Esophagus muscularis mucosa (tissue), 3 donors: ENCODE data around the gene NACA.

Experiments used
- POLR2A ChIP-seq: fragments of 450-650 bp; IDR thresholded peaks from one replicate; pipeline ENCODE4 v1.6.1; 2017; ENCODE audit warnings: antibody characterized with exemption, moderate library complexity, mild to moderate bottlenecking, low read depth
- POLR2AphosphoS5 ChIP-seq, 2 donors: sonication (generic); formaldehyde crosslinking; IDR thresholded peaks; one replicate each; pipeline ENCODE4 v1.6.1; 2017; ENCODE audit warnings: antibody characterized with exemption in 2 of 2
- TF ChIP-seq, protein P1 (sequence below), 3 experiments: fragments of 200-600 bp in 2 of 3; fragments of 450-650 bp in 1 of 3; sonication (generic) in 2 of 3; IDR thresholded peaks; one replicate each; pipeline ENCODE4 v1.5.1; 2017 to 2019; ENCODE audit warnings: antibody characterized with exemption in 3 of 3, mild to moderate bottlenecking in 2 of 3, moderate library complexity in 1 of 3

DNA sequence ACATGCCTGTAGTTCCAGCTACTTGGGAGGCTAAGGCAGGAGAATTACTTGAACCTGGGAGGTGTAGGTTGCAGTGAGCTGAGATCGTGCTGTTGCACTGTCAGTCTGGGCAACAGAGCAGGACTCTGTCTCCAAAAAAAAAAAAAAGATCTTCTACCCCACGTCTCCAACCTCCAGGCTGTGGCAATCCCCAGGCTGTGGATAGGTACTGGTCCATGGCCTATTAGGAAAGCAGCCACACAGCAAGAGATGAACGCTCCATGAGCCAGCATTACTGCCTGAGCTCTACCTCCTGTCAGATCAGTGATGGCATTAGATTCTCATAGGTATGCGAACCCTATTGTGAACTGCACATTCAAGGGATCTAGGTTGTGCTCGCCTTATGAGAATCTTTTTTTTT lies 30.9 kb downstream of the NACA start:
- TF ChIP-seq, protein P1, sequence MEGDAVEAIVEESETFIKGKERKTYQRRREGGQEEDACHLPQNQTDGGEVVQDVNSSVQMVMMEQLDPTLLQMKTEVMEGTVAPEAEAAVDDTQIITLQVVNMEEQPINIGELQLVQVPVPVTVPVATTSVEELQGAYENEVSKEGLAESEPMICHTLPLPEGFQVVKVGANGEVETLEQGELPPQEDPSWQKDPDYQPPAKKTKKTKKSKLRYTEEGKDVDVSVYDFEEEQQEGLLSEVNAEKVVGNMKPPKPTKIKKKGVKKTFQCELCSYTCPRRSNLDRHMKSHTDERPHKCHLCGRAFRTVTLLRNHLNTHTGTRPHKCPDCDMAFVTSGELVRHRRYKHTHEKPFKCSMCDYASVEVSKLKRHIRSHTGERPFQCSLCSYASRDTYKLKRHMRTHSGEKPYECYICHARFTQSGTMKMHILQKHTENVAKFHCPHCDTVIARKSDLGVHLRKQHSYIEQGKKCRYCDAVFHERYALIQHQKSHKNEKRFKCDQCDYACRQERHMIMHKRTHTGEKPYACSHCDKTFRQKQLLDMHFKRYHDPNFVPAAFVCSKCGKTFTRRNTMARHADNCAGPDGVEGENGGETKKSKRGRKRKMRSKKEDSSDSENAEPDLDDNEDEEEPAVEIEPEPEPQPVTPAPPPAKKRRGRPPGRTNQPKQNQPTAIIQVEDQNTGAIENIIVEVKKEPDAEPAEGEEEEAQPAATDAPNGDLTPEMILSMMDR (IDR thresholded peaks at IDR 0.05), result no peak
- no peak for TF ChIP-seq POLR2A
- TF ChIP-seq POLR2AphosphoS5 (IDR thresholded peaks at IDR 0.05), result no peak
